Glomerular endothelial cell (primary cell): Measurements from ENCODE around the gene CCDC195. TPM values are rescaled to one million over a fixed set of nuclear protein-coding genes. Genes with fewer than 3 reads are reported as not detected.

Source experiments
- DNase-seq: peaks from one replicate; pipeline ENCODE4 v3.0.0-alpha.2; 2011; ENCODE audit warnings: low read depth, low spot score; ENCODE audit errors: extremely low read depth
- total RNA-seq: library from RNA; depleted of rRNA; stranded (reverse); fragments of >200 nt; gene quantifications from 2 replicates; pipeline ENCODE4 v1.2.3, GENCODE V29; 2015

Gene CCDC195
- not detected in 2 replicates for total RNA-seq

- DNase-seq, result no peak
These were observed at the start of gene CCDC195 for GRCh38 chr2:224716201-224716600. TSS of gene CCDC195 (minus strand) at chr2:224716365. CDS start at chr2:224716365, 0 bp downstream.

- no peak for DNase-seq
These were observed 48.5 kb upstream of the CCDC195 start for GRCh38 chr2:224764565-224765236.

GRCh38 chr2:224757934-224758548 lies 41.9 kb upstream of the CCDC195 start:
- no peak for DNase-seq

- DNase-seq, result no peak
These were observed 37.8 kb upstream of the CCDC195 start for GRCh38 chr2:224753743-224754540.

- no peak for DNase-seq
These were observed 36.0 kb upstream of the CCDC195 start for GRCh38 chr2:224751996-224752698.

GRCh38 chr2:224749136-224749535 lies 33.0 kb upstream of the CCDC195 start:
- no peak for DNase-seq

- no peak for DNase-seq
These were observed 31.6 kb upstream of the CCDC195 start for GRCh38 chr2:224747765-224748164.

GRCh38 chr2:224736227-224736626 lies 20.1 kb upstream of the CCDC195 start:
- no peak for DNase-seq

GRCh38 chr2:224734949-224735348 lies 18.8 kb upstream of the CCDC195 start:
- no peak for DNase-seq

- DNase-seq, result no peak
These were observed 15.5 kb upstream of the CCDC195 start for GRCh38 chr2:224731665-224732064.

- DNase-seq, result no peak
These were observed 13.3 kb upstream of the CCDC195 start for GRCh38 chr2:224729435-224729834.

- DNase-seq, result no peak
These were observed 8.2 kb upstream of the CCDC195 start for GRCh38 chr2:224724331-224724730.

- no peak for DNase-seq
These were observed 7.5 kb upstream of the CCDC195 start for GRCh38 chr2:224723586-224724217.

GRCh38 chr2:224722770-224723169 lies 6.6 kb upstream of the CCDC195 start:
- no peak for DNase-seq

- no peak for DNase-seq
These were observed 6.1 kb upstream of the CCDC195 start for GRCh38 chr2:224722250-224722649.

- no peak for DNase-seq
These were observed 756 bp upstream of the CCDC195 start for GRCh38 chr2:224716921-224717320.

GRCh38 chr2:224711859-224712665 lies 4.1 kb downstream of the CCDC195 start:
- no peak for DNase-seq

- no peak for DNase-seq
These were observed 4.8 kb downstream of the CCDC195 start for GRCh38 chr2:224711381-224711780.

- DNase-seq, result no peak
These were observed 6.9 kb downstream of the CCDC195 start for GRCh38 chr2:224709301-224709700.

GRCh38 chr2:224694502-224694901 lies 21.7 kb downstream of the CCDC195 start:
- DNase-seq, result no peak
